HG03575 (cell line): Measurements from ENCODE around the gene LCN10.

ENCODE experiments used
- ATAC-seq: cut with Tn5 transposase; IDR thresholded peaks from one replicate; pipeline ENCODE4 v1.9.1; 2021; ENCODE audit not compliant: unreplicated experiment, insufficient number of reproducible peaks, low FRiP score; ENCODE audit errors: extremely low read depth

The LCN10 gene

DNA sequence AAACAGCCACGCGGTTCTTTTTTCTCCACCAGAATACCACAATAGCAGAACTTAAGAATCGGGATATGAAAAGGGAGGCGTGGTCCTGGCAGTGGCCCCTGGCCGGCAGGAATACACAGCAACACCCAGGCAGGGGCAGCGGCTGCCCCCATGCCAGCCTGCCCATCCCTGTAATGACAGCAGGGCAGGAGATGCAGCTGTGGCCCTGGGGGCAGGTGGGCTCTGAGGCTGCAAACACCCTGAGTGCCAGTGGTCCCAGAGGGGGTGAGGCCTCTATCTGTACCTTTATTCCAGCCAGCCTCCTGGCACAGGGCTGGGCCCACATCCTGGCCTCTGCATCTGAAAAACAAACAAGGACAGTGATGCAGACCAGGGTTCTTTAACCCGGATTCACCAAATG, 18.0 kb downstream of the LCN10 start:
- ATAC-seq: no peak

DNA sequence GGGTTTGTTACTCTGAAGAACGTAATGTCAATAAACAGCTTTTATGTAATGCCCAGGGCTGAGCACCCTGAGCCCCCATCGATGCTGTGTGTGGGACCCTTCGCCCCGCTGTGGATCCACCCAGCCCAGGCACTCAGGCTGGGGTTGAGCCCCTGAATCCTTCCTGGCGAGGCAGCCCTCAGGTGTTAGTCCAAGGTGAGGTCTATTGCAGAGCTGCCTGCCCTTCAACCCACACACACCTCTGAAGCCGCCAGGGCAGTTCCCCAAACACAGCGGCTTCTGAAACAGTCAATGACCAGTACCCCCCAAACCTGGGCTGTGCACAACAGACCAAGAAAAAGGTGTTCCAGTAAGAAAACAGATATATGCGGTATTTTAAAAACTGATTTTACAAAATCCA, 18.8 kb downstream of the LCN10 start:
- no peak for ATAC-seq

DNA sequence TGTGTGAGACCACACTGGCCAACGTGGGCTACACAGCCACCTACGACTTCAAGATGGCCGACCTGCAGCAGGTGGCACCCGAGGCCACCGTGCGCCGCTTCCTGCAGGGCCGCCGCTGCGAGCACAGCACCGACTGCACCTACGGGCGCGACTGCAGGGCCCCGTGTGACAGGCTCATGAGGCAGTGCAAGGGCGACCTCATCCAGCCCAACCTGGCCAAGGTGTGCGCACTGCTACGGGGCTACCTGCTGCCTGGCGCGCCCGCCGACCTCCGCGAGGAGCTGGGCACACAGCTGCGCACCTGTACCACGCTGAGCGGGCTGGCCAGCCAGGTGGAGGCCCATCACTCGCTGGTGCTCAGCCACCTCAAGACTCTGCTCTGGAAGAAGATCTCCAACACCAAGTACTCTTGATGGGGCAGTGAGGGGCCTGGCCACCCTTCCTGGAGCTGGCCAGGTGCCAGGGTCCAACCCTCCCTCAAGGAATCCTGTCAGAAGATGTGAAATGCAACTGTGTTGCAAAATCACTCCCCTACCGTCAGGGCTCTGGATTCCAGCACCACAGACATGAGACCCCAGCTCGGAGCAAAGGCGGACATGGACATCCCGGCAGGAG, 19.3 kb downstream of the LCN10 start:
- ATAC-seq: no peak

DNA sequence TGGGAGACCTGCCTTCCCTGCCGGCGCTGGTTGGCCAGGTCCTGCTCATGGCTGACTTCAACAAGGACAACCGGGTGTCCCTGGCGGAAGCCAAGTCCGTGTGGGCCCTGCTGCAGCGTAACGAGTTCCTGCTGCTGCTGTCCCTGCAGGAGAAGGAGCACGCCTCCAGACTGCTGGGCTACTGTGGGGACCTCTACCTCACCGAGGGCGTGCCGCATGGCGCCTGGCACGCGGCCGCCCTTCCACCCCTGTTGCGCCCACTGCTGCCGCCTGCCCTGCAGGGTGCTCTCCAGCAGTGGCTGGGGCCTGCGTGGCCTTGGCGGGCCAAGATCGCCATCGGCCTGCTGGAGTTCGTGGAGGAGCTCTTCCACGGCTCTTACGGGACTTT, 19.8 kb downstream of the LCN10 start:
- ATAC-seq: no peak

DNA sequence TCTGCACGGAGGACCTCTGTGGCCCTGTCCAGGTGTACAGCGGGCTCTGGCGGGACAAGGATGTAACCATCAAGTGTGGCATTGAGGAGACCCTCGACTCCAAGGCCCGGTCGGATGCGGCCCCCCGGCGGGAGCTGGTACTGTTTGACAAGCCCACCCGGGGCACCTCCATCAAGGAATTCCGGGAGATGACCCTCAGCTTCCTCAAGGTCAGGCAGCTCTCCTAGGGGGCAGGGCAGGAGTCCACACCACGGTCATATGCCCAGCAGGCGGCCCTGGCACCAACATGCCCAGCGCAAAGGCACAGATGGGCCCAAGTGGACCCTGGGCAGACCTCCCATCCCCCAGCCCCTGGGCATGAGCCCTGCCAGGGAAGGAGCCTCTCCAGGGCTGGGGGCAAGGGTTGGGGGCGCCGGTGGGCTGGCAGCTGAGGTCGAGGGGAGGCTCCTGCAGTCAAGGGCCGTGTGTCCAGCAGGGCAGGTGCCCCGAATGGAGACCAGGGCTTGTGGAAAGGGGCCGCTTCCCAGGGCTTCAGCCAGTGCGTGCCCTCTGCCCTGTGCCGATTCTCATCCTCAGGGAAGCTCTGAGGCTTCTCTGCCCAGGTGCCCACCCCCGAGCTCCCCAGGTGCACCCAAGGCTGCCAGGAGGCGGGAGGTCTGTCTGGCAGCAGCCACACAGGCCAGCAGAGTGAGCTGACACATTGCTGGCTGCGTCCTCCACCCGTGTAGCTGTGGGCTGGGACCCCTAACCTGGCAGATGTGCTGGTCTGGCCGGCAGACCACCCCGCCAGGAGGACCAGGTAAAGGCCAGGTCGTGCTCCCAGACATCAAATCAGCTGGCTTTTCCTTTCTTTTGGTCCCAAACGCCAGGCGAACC, 20.4 kb downstream of the LCN10 start:
- ATAC-seq: no peak

DNA sequence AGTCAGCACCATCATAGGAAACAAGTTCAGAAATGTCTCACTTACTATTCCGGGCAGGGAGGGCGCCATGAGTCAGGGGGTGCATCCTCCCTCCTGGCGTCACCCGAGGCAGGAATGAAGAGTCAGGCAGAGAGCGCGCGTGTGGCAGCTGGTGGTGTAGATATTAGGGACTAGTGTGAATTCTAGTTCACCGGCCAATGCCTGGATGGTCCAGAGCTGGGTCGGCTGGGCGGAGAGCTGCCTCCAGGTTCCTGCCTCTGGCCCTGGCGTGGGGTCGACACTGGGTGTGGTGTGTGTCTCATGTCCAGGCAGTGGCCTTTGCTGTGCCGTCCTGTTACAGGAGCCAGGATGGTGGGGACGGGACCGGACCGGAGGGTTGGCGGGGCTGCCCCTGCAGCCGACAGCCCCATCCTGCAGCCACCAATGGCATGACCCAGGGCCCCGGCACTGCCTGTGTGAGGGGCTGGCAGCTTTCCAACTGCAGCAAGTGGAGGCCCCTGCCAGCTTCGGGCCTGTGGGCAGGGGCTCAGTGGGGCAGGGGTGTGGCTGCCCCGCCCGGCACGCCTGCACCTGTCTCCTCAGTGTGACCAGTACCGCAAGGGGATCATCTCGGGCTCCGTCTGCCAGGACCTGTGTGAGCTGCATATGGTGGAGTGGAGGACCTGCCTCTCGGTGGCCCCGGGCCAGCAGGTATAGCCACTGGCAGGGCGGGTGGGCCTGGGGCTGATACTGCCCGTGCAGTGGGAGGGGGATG, 21.2 kb downstream of the LCN10 start:
- no peak for ATAC-seq

DNA sequence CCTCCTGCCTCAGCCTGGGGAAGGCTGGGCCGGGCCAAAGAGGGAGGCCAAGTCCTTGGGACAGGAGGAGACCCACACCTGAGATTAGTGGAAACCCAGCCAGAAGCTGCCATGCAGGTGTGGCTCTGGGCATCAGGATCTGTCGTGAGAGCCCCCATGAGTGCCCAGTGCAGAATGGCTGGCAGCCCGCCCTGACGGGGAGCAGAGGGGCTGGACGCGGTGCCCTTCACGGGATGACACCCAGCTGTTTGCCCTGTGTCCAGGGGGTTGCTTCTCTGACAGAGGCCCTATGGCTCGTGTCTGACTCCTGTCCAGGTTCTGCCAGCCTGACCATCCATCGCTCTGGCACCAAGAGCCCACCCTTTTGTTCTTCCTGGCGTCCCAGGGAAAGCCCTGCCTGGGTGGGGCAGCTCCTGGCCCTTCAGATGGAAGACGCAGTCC, 21.8 kb downstream of the LCN10 start:
- no peak for ATAC-seq

DNA sequence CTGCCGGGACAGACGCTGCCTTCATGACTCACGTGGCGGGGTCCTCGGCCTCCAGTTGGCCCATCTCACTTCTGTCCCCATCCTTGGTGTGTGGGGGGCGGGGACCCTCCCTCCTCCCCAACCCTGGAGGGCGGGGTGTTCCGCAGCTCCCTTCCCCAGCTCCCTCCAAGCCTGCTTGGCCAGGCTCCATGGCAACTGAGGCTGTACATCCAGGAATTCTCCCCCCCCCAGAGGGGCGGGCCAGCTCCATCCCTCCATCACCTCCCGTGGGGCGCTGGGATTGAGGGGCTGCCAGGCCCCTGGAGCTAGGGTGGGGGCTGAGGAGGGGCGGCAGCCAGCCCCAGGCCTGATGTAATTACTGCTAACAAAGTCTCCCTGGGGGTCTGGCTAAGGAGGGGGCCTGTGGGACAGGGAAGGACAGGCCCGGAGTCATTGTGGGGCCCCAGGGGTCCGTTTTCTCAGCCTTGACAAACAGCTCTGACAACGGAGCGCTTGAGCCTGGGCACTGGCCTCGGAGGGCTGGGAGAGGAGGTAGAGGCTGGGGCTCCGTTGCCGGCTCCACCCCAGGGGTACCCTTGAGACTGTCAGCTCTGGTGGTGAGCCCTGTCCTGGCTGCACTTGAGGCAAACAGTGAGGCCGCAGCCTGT, 22.4 kb downstream of the LCN10 start:
- no peak for ATAC-seq

DNA sequence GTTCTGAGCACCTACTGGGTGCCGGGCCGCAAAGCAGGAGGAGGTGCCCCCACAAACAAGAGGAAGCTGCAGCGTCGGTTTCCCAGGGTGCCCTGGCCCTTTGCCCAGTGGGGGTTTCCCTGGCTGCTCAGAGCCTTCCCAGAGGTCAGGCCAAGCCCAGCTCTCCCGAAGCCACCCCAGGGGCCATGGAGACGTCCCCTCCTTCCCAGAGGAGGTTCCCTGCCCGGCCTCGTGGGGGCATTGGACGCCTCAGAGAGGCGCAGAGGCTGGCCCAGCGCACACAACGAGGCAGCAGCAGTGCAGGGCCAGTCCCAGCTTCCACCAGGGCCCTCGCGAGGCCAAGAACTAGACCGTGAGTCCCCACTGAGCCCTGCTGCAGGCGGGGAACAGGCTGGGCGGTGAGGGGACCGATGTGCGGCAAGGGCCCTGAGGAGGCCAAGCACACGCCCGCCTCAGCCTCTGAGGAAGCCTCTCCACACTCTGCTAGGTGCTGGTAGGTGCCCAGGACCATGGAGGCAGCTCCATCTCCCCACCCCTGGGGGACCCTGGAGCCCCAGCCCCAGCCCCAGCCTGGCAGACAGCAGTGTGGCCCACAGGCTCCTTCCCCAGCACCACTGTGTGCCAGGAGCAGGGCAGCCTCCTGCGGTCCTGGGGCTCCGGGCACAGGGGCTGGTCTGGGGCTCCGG, 23.4 kb downstream of the LCN10 start:
- ATAC-seq: no peak

DNA sequence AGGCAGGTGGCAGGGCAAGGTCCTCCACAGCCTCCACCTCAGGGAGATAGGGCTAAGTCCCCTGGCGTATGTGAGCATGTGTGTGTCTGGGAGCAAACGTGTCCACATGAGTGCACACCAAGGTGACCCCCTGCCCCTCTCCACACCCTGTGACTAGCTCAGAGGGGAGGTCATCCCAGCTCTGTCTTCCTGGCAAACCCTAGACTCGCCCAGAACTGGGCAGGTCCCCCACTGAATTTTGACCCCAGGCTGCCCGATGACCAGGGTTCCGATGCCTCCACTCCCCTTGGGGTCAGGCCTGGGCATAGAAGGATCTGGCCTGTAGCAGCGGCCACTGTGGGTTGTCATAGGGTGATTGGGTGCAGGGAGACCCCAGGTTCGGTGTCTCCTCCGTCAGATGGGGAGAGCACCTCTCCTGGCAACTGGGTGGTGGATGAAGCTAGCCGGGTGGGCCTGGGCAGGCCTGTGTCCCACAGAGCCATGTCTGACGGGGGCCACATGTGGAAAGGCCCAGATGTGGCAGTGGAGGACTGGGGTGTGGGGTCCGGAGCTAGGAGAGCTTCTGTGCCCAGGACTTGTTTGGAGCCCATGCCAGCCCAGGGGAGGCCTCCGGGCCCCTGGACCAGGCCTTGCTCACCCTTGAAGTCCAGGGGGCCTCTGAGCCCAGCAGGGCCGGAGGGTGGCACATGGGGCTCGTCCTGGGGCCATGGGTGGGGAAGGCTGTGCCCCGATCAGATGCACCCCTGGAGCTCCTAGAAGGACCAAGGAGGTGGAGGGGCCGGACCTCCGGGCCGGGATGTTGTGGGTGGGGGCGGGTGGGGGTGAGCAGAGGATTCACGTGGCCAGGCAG, 24.2 kb downstream of the LCN10 start:
- no peak for ATAC-seq

DNA sequence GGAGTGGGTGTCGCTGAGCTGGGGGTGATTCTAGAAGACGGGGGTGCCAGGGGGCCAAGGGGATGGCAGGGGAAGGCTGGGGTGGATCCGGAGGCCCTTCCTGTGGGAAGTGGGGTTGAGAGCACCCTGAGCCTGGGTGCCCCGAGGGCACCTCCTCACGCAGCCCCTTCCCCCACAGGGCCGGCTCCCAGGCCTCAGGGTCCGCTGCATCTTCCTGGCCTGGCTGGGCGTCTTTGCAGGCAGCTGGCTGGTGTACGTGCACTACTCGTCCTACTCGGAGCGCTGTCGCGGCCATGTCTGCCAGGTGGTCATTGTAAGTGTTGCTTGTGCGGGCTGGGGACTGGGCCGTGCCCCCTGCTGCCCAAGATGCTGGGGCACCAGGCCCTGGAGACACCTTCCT, 25.3 kb downstream of the LCN10 start:
- no peak for ATAC-seq

DNA sequence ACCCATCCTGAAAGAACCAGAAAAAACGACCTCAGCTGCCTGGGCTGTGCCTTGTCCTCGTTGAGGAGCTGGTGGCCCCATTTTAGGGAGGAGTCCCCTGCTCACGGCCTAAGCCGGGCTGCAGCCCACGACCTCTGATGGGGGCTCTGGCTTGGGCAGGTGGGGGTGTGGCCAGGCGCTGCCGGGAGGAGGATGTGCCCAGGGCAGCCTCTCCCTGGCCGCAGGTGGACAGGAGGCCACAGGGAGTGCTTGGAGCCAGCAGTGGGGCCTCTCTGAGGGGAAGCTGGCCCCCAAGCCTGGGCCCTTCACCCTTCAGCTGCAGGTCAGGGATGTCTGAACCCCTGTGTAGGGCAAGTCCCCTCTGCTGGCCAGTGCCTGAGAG, 27.9 kb downstream of the LCN10 start:
- ATAC-seq: no peak

DNA sequence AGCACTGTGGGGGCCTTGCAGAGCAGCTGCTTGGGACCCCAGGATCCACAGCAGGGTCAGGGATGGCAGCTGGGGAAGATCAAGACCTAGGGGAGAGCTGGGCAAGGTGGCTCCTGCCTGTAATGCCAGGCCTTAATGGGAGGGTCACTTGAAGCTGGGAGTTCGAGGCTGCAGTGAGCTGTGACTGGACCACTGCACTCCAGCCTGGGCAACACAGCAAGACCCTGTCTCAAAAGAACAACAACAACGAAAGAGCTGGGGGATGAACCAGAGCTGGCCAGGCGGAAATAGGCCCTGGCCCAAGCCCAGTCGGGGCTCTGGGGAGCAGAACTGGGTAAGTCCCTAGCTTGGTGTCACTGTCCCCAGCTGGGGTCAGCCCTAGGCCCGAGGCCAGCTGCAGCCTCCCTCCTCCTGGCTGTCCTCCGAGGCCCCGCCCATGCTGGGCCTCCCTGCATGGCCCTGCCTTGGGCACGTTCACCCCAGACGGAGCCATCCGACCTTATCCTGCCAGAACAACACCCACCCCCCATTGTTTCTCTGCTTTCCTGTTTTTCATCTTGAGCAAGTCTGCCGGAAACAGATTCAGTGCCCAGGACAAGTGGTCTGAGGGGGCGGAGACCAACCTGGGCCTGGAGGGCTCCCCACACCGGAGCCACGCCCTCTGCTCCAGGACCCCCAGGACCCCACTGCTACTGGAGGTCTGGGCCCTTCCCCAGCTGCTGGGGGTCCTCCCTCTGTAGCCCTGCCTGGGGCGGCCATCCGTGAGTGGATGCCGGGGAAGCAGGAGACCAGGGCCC, 28.4 kb downstream of the LCN10 start:
- no peak for ATAC-seq

DNA sequence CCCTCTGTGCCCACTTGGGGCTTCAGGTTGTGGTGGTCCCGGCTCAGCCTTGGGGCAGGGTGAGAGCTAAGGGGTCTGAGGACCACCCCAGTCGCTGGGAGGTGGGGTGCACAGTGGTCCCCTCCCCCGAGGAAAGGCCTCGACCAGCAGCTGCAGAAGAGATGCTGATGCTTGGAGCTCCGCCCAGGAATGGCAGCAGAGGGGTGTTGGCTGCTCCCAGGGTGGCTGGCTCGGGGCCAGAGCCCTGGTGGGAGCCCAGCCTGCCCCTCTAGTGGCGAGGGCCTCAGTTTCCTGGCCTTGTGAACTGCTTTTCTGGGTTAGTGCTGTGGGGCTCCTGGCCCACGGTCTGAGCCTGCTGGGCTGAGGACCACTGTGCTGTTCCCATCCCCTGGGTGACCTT, 29.2 kb downstream of the LCN10 start:
- no peak for ATAC-seq

DNA sequence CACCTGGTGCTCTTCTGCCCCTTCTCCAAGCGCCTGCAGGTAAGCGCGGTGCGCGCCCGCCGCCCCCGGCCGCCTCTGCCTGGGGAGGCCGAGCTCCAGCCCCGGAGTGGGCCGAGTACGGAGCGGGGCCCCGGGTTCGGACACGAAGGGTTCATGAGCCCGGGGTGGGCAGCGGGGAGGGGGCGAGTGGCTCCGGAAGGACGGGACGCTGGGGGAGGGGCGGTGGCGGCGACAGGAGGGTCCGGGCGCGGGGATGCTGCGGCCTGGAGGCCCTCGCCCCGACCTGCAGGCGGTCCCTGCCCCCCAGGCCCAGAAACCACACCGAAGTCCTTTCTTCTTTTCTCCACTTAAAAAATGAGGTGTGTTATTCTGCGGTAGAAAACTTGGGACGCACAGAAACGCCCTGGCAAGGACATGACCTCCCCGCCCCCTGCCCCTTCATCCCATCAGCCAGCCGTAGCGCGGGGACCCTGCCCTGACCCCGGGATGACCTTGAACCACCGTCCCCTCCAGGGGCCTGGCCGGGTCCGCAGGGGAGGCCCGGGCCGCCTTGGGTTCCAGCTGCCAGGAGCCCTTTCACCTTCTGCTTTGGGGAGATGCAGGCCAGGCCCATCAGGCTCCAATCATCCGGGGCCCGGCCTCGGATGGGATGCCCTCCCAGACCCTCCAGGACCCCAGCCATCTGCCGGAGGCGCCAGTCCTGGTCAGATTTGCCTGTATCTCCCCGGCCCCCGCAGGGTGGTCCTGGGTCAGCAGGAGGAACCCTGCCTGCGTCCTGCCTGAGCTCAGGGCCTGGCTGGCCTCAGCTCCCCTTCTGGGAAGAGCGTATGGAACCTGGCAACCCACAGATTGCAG, 29.8 kb downstream of the LCN10 start:
- no peak for ATAC-seq
